Smooth muscle cell (in vitro differentiated cells): Measurements from ENCODE around the gene GDPD1. TPM values are rescaled to one million over a fixed set of nuclear protein-coding genes. Genes with fewer than 3 reads are reported as not detected.
"Not testable (repeated sequence)": the region's sequence is repeated elsewhere in the genome, so short reads cannot be mapped to it uniquely, and the experiment has no call there.

Experiments used
- DNase-seq: peaks from one replicate; lab custom pipeline; 2025; ENCODE audit not compliant: unreplicated experiment; lab: John Stamatoyannopoulos, UW
- H2AFZ ChIP-seq: fragments of 200-600 bp; sonication (generic); 2 replicates; pipeline ENCODE4 v1.6.0; 2016; ENCODE audit warnings: antibody characterized with exemption, low read depth, mild to moderate bottlenecking
- H3F3A ChIP-seq: fragments of 200-600 bp; sonication (generic); 2 replicates; pipeline ENCODE4 v1.6.0; 2017; ENCODE audit warnings: antibody characterized with exemption, low read depth
- H3K27ac ChIP-seq: fragments of 200-600 bp; sonication (generic); 2 replicates; pipeline ENCODE4 v1.5.1; 2016; ENCODE audit warnings: low read depth, mild to moderate bottlenecking
- H3K27me3 ChIP-seq: fragments of 200-600 bp; sonication (generic); 2 replicates; pipeline ENCODE4 v1.6.1; 2016; ENCODE audit warnings: low read depth, mild to moderate bottlenecking
- H3K36me3 ChIP-seq: fragments of 200-600 bp; sonication (generic); 2 replicates; pipeline ENCODE4 v1.5.1; 2016; ENCODE audit warnings: low read depth
- H3K4me1 ChIP-seq: fragments of 200-600 bp; sonication (generic); 2 replicates; pipeline ENCODE4 v1.5.1; 2016; ENCODE audit warnings: low read depth
- H3K4me2 ChIP-seq: fragments of 200-600 bp; sonication (generic); 2 replicates; pipeline ENCODE4 v1.6.0; 2016; ENCODE audit warnings: mild to moderate bottlenecking
- H3K4me3 ChIP-seq: fragments of 200-600 bp; sonication (generic); 2 replicates; pipeline ENCODE4 v1.5.1; 2016; ENCODE audit warnings: mild to moderate bottlenecking
- H3K79me2 ChIP-seq: fragments of 200-600 bp; sonication (generic); 2 replicates; pipeline ENCODE4 v1.6.0; 2016; ENCODE audit warnings: low read depth, mild to moderate bottlenecking
- H3K9ac ChIP-seq: fragments of 200-600 bp; sonication (generic); 2 replicates; pipeline ENCODE4 v1.6.0; 2016; ENCODE audit warnings: low read depth
- H3K9me3 ChIP-seq: fragments of 200-600 bp; sonication (generic); replicated peaks from 2 replicates; pipeline ENCODE4 v1.5.1; 2016; ENCODE audit warnings: low read depth
- H4K20me1 ChIP-seq: fragments of 200-600 bp; sonication (generic); 2 replicates; pipeline ENCODE4 v1.6.0; 2016; ENCODE audit warnings: low read depth
- CTCF ChIP-seq: fragments of 200-600 bp; sonication (generic); IDR thresholded peaks from 2 replicates; pipeline ENCODE4 v1.5.1; 2017; ENCODE audit warnings: borderline replicate concordance, mild to moderate bottlenecking, antibody characterized with exemption; ENCODE audit not compliant: insufficient read depth, poor library complexity, severe bottlenecking
- whole genome bisulfite sequencing: methylation state at CpG from one replicate; pipeline ENCODE4 v1.1.7; 2016; ENCODE audit warnings: low lambda C conversion rate; 5-methylcytosine and 5-hydroxymethylcytosine counted together
- polyA plus RNA-seq: library from polyadenylated mRNA; unstranded; fragments of >200 nt; fragmentation: Nextera tagmentation; extraction: Ambion mirVana; gene quantifications from 2 replicates; pipeline ENCODE4 v1.2.1, GENCODE V29; 2016
- total RNA-seq: library from RNA; depleted of rRNA; stranded (reverse); fragments of >200 nt; gene quantifications from 2 replicates; pipeline ENCODE4 v1.2.3, GENCODE V29; 2014

GDPD1 gene
- total and polyA plus RNA-seq, 2 experiments from 2014 or later = 2.3 to 8.0 TPM

- Histone ChIP-seq H3F3A (no peaks in the 10 kb centered on the region), H3K27me3 (peaks cover 5% of the 10 kb centered on the region), H3K9me3 (no peaks in the 10 kb centered on the region), H3K4me3 (no peak overlapping the region), H3K27ac (no peak overlapping the region), H3K79me2 (no peaks in the 10 kb centered on the region), H3K9ac (no peak overlapping the region), H3K36me3 (no peaks in the 10 kb centered on the region), H2AFZ (no peak overlapping the region), H4K20me1 (no peaks in the 10 kb centered on the region), H3K4me1 (peaks cover 6% of the 10 kb centered on the region), H3K4me2 (no peak overlapping the region)
- WGBS = 95% methylated on average over 5 of the region's 5 CpGs
- TF ChIP-seq CTCF = no peak
- no peak for DNase-seq
Measured at GRCh38 chr17:59300941-59301340, 80.6 kb downstream of the GDPD1 start.

DNA sequence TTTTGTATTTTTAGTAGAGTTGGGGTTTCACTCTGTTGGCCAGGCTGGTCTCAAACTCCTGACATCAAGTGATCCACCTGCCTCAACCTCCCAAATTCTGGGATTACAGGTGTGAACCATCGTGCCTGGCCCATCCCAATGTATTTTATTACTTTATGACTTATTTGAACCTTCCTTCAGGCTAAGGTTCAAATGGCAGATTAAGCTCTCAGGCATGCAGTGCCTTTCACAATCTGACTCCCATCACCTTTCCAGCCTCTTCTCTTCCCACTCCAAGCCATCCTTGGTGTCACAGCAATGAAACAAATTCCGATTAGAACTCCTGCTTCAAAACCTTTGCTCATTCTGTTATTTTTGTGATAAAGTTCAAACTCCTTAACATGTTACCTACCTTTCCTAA, 84.5 kb downstream of the GDPD1 start:
- no peak overlapping the region for H3K9ac ChIP-seq
- H4K20me1 ChIP-seq = no peaks in the 10 kb centered on the region
- no peak for DNase-seq
- TF ChIP-seq CTCF = no peak
- no peaks in the 10 kb centered on the region for H3K4me1 ChIP-seq
- H3K9me3 ChIP-seq = no peaks in the 10 kb centered on the region
- H3K79me2 ChIP-seq = no peaks in the 10 kb centered on the region
- H3K4me2 ChIP-seq = no peak overlapping the region
- peaks cover 5% of the 10 kb centered on the region for H3K27me3 ChIP-seq
- no peak overlapping the region for H2AFZ ChIP-seq
- no peaks in the 10 kb centered on the region for H3K36me3 ChIP-seq
- WGBS = 89% methylated on average over 2 of the region's 2 CpGs
- no peak overlapping the region for H3K4me3 ChIP-seq
- H3K27ac ChIP-seq = no peak overlapping the region
- no peaks in the 10 kb centered on the region for H3F3A ChIP-seq

DNA sequence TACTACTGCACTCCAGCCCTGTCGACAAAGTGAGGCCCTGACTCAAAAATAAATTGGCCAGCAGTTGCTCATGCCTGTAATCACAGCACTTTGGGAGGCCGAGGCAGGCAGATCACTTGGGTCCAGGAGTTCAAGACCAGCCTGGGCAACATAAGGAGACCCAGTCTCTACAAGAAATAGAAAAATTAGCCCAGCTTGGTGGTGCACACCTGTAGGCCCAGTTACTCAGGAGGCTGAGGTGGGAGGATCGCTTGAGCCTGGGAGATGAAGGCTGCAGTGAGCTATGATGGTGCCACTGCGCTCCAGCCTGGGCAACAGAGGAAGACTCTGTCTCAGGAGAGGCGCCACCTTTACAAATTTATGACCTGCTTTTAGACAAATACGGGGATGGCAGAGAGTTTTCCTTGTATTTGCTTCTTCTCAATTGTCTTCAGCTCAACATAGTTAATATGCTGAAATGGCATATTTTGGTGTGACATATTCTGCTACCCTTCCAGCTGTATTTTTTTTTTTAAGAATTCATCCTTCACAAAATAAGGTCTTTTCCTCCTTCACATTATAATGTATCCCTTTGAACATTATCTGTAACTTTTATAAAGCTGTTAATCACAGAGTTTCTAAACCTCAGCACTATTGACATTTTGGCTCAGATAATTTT, 90.1 kb downstream of the GDPD1 start:
- no peaks in the 10 kb centered on the region for H3K36me3 ChIP-seq
- no peaks in the 10 kb centered on the region for H3F3A ChIP-seq
- H3K9ac ChIP-seq = no peak overlapping the region
- no peak overlapping the region for H3K4me2 ChIP-seq
- no peaks in the 10 kb centered on the region for H3K79me2 ChIP-seq
- no peak for DNase-seq
- WGBS = 86% methylated on average over 6 of the region's 6 CpGs
- peaks cover 1% of the 10 kb centered on the region for H3K27me3 ChIP-seq
- H3K4me3 ChIP-seq = no peak overlapping the region
- H3K4me1 ChIP-seq = no peaks in the 10 kb centered on the region
- H4K20me1 ChIP-seq = no peaks in the 10 kb centered on the region
- no peak overlapping the region for H2AFZ ChIP-seq
- H3K27ac ChIP-seq = no peak overlapping the region
- H3K9me3 ChIP-seq = no peaks in the 10 kb centered on the region
- no peak for TF ChIP-seq CTCF

GRCh38 chr17:59311051-59311468, 90.7 kb downstream of the GDPD1 start:
- WGBS = 11% methylated on average over 5 of the region's 5 CpGs
- no peak for DNase-seq
- Histone ChIP-seq H3K4me1 (no peaks in the 10 kb centered on the region), H3K27me3 (no peaks in the 10 kb centered on the region), H3K36me3 (no peaks in the 10 kb centered on the region), H3K27ac (no peak overlapping the region), H3F3A (no peaks in the 10 kb centered on the region), H3K79me2 (no peaks in the 10 kb centered on the region), H3K4me3 (no peak overlapping the region), H3K9me3 (no peaks in the 10 kb centered on the region), H3K4me2 (no peak overlapping the region), H4K20me1 (no peaks in the 10 kb centered on the region), H2AFZ (no peak overlapping the region), H3K9ac (no peak overlapping the region)
- peak; percentile 75 for TF ChIP-seq CTCF

DNA sequence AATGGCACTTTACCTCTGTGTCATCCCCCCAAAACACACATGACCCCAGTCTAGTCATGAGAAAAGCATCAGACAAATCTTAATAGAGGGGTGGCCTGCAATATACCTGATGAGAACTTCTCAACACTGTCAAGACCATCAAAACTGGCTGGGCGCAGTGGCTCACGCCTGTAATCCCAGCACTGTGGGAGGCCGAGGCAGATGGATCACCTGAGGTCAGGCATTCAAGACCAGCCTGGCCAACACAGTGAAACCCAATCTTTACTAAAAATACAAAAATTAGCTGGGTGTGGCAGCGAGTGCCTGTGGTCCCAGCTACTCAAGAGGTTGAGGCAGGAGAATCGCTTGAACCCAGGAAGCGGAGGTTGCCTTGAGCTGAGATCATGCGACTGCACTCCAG, 91.2 kb downstream of the GDPD1 start:
- WGBS = 86% methylated on average over 7 of the region's 7 CpGs
- not testable (repeated sequence) for H3K4me3 ChIP-seq, H3K9ac ChIP-seq, H3K79me2 ChIP-seq, H2AFZ ChIP-seq, H3K27ac ChIP-seq, H3K27me3 ChIP-seq, H3K4me2 ChIP-seq, H3K36me3 ChIP-seq, H3F3A ChIP-seq, H3K9me3 ChIP-seq, H4K20me1 ChIP-seq, DNase-seq, H3K4me1 ChIP-seq
